Ascending aorta (tissue), 2 donors: ENCODE results near the gene FOXA3. TPM values are rescaled to one million over a fixed set of nuclear protein-coding genes. Genes with fewer than 3 reads are reported as not detected.

ENCODE experiments used
- DNase-seq, 2 donors: peaks; one replicate each; pipeline ENCODE4 v3.0.0-alpha.2; 2019; ENCODE audit warnings: low spot score in 2 of 2
- H3K27ac ChIP-seq, 2 donors: fragments of 200-600 bp; sonication (generic); one replicate each; pipeline ENCODE4 v1.5.1; 2016 to 2017; ENCODE audit warnings: mild to moderate bottlenecking in 1 of 2
- H3K27me3 ChIP-seq: fragments of 200-600 bp; sonication (generic); one replicate; pipeline ENCODE4 v1.5.1; 2017
- H3K36me3 ChIP-seq, 2 donors: fragments of 200-600 bp; sonication (generic); one replicate each; pipeline ENCODE4 v1.5.1; 2016
- H3K4me1 ChIP-seq, 2 donors: fragments of 200-600 bp; sonication (generic); one replicate each; pipeline ENCODE4 v1.5.1; 2016 to 2017; ENCODE audit warnings: mild to moderate bottlenecking in 1 of 2
- H3K4me3 ChIP-seq, 2 donors: fragments of 200-600 bp; sonication (generic); one replicate each; pipeline ENCODE4 v1.5.1; 2016 to 2017; ENCODE audit warnings: mild to moderate bottlenecking in 1 of 2
- H3K9me3 ChIP-seq, 2 donors: fragments of 200-600 bp; sonication (generic); one replicate each; pipeline ENCODE4 v1.5.1; 2016
- CTCF ChIP-seq, 3 experiments: fragments of 200-600 bp in 2 of 3; fragments of 450-650 bp in 1 of 3; sonication (generic) in 2 of 3; IDR thresholded peaks; one replicate each; pipeline ENCODE4 v1.5.1; 2016 to 2019; ENCODE audit warnings: antibody characterized with exemption in 3 of 3, mild to moderate bottlenecking in 1 of 3, moderate library complexity in 1 of 3
- intact Hi-C: fragments of 100-400 bp; cut with DNase I; formaldehyde crosslinking; loops from one replicate; pipeline ENCODE4 v1.15.1; 2023
- total RNA-seq: library from RNA; depleted of rRNA; stranded (reverse); fragments of >200 nt; gene quantifications from one replicate; pipeline ENCODE4 v1.1.0, GENCODE V29; 2016

FOXA3 gene
- total RNA-seq, 1 donor from 2014 or later: not detected

- H3K4me1 ChIP-seq: peaks cover 1 to 4% of the 10 kb centered on the region in 2 donors
- H3K9me3 ChIP-seq: no peaks in the 10 kb centered on the region
- TF ChIP-seq CTCF (IDR thresholded peaks at IDR 0.05): no peak
- intact Hi-C loops: no loop called here
- no peaks in the 10 kb centered on the region for H3K36me3 ChIP-seq
- H3K27ac ChIP-seq: no peak overlapping the region
- DNase-seq: no peak
- H3K27me3 ChIP-seq: no peaks in the 10 kb centered on the region
- no peak overlapping the region for H3K4me3 ChIP-seq
These were observed 42.1 kb downstream of the FOXA3 start for GRCh38 chr19:45906221-45906620.

GRCh38 chr19:45908956-45909355, 44.8 kb downstream of the FOXA3 start:
- TF ChIP-seq CTCF (IDR thresholded peaks at IDR 0.05): no peak
- no peak overlapping the region for H3K4me3 ChIP-seq
- H3K27me3 ChIP-seq: no peaks in the 10 kb centered on the region
- DNase-seq: no peak
- intact Hi-C loops: no loop called here
- H3K4me1 ChIP-seq: no peaks in the 10 kb centered on the region
- H3K27ac ChIP-seq: no peak overlapping the region
- no peaks in the 10 kb centered on the region for H3K9me3 ChIP-seq
- no peaks in the 10 kb centered on the region for H3K36me3 ChIP-seq

- no peak for DNase-seq
These were observed 47.2 kb downstream of the FOXA3 start for GRCh38 chr19:45911291-45911690.

GRCh38 chr19:45913874-45914830, 50.0 kb downstream of the FOXA3 start, which contains the start of gene NANOS2:
TSS of gene NANOS2 (minus strand) at chr19:45914778. CDS start at chr19:45914693, 85 bp downstream.
- no peak within 1 kb of the TSS for H3K4me3 ChIP-seq
- DNase-seq: no peak
- no peaks in the 10 kb centered on the region for H3K4me1 ChIP-seq
- H3K9me3 ChIP-seq: no peaks in the 10 kb centered on the region
- no peak within 1 kb of the TSS for H3K27ac ChIP-seq
- TF ChIP-seq CTCF (IDR thresholded peaks at IDR 0.05): no peak
- no peaks in the 10 kb centered on the region for H3K36me3 ChIP-seq
- no peaks in the 10 kb centered on the region for H3K27me3 ChIP-seq
- intact Hi-C loops: no loop called here

More at GRCh38 chr19:45911291-45911690, 47.2 kb downstream of the FOXA3 start:
- intact Hi-C loops: no loop called here
- Histone ChIP-seq H3K4me1 (no peaks in the 10 kb centered on the region), H3K4me3 (no peak overlapping the region), H3K9me3 (no peaks in the 10 kb centered on the region), H3K27ac (no peak overlapping the region), H3K27me3 (no peaks in the 10 kb centered on the region), H3K36me3 (no peaks in the 10 kb centered on the region)
- TF ChIP-seq CTCF (IDR thresholded peaks at IDR 0.05): no peak

- no peak for DNase-seq
- Histone ChIP-seq H3K27ac (no peak overlapping the region), H3K4me1 (no peaks in the 10 kb centered on the region), H3K36me3 (no peaks in the 10 kb centered on the region), H3K9me3 (no peaks in the 10 kb centered on the region), H3K27me3 (no peaks in the 10 kb centered on the region), H3K4me3 (no peak overlapping the region)
- no peak for TF ChIP-seq CTCF (IDR thresholded peaks at IDR 0.05)
- intact Hi-C loops: no loop called here
These were observed 53.4 kb downstream of the FOXA3 start for GRCh38 chr19:45917421-45918091.
